ENCODE results near the gene MED13L.

Gene MED13L

DNA sequence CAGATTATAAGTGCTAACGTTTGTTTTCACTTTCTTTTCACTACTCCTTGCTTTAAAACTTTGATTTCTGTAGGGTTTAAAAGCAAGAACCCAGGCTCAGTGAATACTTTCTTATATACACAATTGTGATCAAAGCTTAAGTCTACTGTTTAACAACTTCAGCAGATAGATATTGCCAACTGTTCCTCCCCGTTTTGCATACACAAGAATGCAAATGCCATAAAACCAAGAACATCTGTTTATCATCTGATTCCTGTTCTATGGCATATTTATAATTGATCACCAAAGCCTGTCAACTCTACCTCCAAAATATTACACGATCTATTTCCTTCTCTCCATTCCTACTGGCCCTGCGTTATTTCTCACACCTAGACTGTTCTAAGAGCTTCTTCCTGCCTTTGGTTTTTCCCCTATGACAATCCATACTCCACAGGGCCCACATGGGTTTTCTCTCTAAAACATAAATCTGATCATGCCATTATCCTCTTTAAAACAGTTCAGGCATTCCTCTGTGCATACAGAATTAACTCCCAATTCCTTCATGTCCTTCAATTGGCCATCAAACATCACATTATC, 15.9 kb downstream of the MED13L start:
- peaks cover 33% of the 10 kb centered on the region for H3K4me1 Mint-ChIP-seq (ENCODE audit: low read depth)
- H3K36me3 Mint-ChIP-seq (ENCODE audit: low read depth), result no peaks in the 10 kb centered on the region
- no peaks in the 10 kb centered on the region for H3K9me3 Mint-ChIP-seq
- no peaks in the 10 kb centered on the region for H3K27me3 Mint-ChIP-seq
- H3K27ac Mint-ChIP-seq, result no peak overlapping the region
- H3K4me3 Mint-ChIP-seq, result no peak overlapping the region
- intact Hi-C loops (cut with micrococcal nuclease), result no loop called here

GRCh38 chr12:116259800-116260577, 17.5 kb downstream of the MED13L start:
- Mint-ChIP-seq H3K4me1 (ENCODE audit: low read depth) (peaks cover 33% of the 10 kb centered on the region), H3K4me3 (no peak overlapping the region)
- intact Hi-C loops (cut with micrococcal nuclease), result no loop called here

DNA sequence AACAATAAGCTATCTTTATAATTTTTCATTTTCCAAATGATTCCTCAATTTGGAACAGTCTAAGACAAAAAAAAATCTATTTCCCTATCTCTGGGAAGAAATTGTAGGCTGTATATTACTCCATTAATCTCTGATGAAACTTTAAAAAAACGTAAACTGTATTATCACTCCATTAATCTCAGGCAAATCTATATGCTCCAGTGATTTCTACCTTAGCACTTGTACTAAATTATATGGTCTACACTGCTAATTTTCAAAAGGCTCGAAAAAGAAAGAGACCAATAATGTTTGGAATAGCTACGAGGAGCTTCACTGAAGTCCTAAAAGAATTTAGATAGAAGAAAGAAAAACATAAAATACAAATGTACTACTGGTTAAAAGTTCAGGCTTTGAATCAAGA, 19.7 kb downstream of the MED13L start:
- no peaks in the 10 kb centered on the region for H3K27me3 Mint-ChIP-seq
- intact Hi-C loops (cut with micrococcal nuclease), result no loop called here
- H3K36me3 Mint-ChIP-seq (ENCODE audit: low read depth), result no peaks in the 10 kb centered on the region
- H3K4me1 Mint-ChIP-seq (ENCODE audit: low read depth), result peaks cover 29% of the 10 kb centered on the region
- no peak overlapping the region for H3K4me3 Mint-ChIP-seq
- H3K9me3 Mint-ChIP-seq, result no peaks in the 10 kb centered on the region
- H3K27ac Mint-ChIP-seq, result no peak overlapping the region

More at GRCh38 chr12:116259800-116260577, 17.5 kb downstream of the MED13L start:
- Mint-ChIP-seq H3K27me3 (no peaks in the 10 kb centered on the region), H3K27ac (no peak overlapping the region), H3K9me3 (no peaks in the 10 kb centered on the region), H3K36me3 (ENCODE audit: low read depth) (no peaks in the 10 kb centered on the region)

DNA sequence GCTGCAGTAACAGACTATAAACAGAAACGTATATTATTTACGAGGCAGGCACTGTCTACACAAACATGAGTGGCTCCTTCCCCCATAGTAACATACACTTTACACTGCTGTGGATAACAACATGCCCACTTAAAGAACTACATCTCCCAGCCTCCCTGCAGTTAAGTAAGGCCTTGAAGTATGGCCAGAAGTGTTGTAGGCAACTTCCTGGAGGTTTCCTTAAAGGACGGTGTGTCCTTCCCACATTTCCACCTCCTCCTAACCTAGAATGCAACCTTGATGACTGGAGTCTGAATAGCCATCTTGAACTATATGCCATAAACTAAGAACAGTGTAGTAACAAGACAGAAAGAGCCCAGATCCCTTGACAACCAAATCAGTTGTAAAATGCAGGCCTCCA, 20.3 kb downstream of the MED13L start:
- Mint-ChIP-seq H3K4me1 (ENCODE audit: low read depth) (peaks cover 29% of the 10 kb centered on the region), H3K36me3 (ENCODE audit: low read depth) (no peaks in the 10 kb centered on the region), H3K4me3 (no peak overlapping the region), H3K9me3 (no peaks in the 10 kb centered on the region), H3K27me3 (no peaks in the 10 kb centered on the region), H3K27ac (no peak overlapping the region)
- intact Hi-C loops (cut with micrococcal nuclease), result no loop called here

GRCh38 chr12:116249938-116250337, 27.6 kb downstream of the MED13L start:
- H3K27ac Mint-ChIP-seq, result no peak overlapping the region
- H3K36me3 Mint-ChIP-seq (ENCODE audit: low read depth), result peaks cover 25% of the 10 kb centered on the region
- intact Hi-C loops (cut with micrococcal nuclease), result no loop called here
- H3K9me3 Mint-ChIP-seq, result peaks cover 15% of the 10 kb centered on the region
- no peaks in the 10 kb centered on the region for H3K27me3 Mint-ChIP-seq
- no peak overlapping the region for H3K4me3 Mint-ChIP-seq
- H3K4me1 Mint-ChIP-seq (ENCODE audit: low read depth), result peaks cover 31% of the 10 kb centered on the region

DNA sequence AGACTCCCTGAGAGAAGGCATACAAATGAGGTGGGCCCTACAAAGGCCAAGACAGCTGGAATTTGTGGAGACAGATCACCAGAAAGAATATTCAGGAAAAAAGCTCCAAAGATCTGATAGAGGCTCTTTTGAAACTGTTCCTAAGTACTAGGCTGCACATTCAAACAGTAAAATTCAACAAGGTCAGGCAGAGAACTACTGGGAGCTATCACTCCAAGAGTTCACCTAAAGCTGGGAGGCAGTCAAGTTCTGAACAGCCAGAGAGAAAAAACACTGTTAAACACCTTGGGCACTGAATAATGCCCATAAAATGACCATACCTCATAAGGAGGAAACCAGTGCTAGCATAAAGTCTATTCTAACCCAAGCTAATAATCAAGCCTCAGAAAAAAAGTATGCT, 28.6 kb downstream of the MED13L start:
- H3K9me3 Mint-ChIP-seq, result peaks cover 15% of the 10 kb centered on the region

DNA sequence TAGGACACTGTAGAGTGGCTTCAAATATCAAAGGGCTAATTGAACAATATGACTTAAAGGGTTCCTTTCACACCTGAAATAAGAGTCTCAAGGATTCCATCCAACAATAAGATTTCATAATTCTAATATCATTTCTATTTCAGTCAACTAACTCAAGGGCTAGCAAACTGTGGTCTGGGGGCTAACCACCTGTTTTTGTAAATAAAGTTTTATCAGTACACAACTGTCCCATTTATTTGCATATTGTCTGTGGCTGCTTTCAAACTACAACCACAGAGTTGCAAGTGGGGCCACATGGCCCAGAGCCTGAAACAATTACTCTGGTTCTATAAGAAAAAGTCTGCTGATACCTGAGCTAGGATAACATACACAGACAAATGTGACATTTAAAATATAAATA, 29.1 kb downstream of the MED13L start:
- Mint-ChIP-seq H3K9me3 (peaks cover 15% of the 10 kb centered on the region), H3K36me3 (ENCODE audit: low read depth) (peaks cover 25% of the 10 kb centered on the region), H3K4me1 (ENCODE audit: low read depth) (peaks cover 40% of the 10 kb centered on the region), H3K27me3 (no peaks in the 10 kb centered on the region), H3K27ac (no peak overlapping the region), H3K4me3 (no peak overlapping the region)
- intact Hi-C loops (cut with micrococcal nuclease), result no loop called here

More for the DNA sequence above, 28.6 kb downstream of the MED13L start:
- Mint-ChIP-seq H3K27ac (no peak overlapping the region), H3K4me1 (ENCODE audit: low read depth) (peaks cover 40% of the 10 kb centered on the region), H3K36me3 (ENCODE audit: low read depth) (peaks cover 25% of the 10 kb centered on the region), H3K4me3 (no peak overlapping the region), H3K27me3 (no peaks in the 10 kb centered on the region)
- intact Hi-C loops (cut with micrococcal nuclease), result no loop called here

DNA sequence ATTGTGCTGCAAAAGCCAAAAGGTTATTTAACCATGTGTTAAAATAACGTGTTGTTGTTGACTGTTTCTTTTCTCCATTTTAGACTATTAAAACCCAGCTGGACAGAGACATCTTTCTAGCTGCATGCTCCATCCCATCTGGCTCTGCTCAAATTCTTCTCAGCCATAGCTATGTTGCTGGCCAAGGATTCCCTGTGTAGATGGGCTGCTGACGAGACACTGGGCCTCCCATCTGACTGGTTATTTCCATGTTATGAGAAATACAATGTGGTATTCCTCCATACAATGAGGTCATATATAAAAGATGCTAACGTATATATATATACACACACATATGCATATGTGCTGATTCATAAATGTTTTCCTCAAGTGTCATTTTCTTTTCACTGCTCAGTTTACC, 30.1 kb downstream of the MED13L start:
- Mint-ChIP-seq H3K27ac (no peak overlapping the region), H3K4me3 (no peak overlapping the region), H3K9me3 (peaks cover 15% of the 10 kb centered on the region), H3K36me3 (ENCODE audit: low read depth) (peaks cover 25% of the 10 kb centered on the region), H3K4me1 (ENCODE audit: low read depth) (peaks cover 40% of the 10 kb centered on the region), H3K27me3 (no peaks in the 10 kb centered on the region)
- intact Hi-C loops (cut with micrococcal nuclease), result no loop called here

- Mint-ChIP-seq H3K4me3 (no peak overlapping the region), H3K4me1 (ENCODE audit: low read depth) (peaks cover 40% of the 10 kb centered on the region), H3K27me3 (no peaks in the 10 kb centered on the region), H3K36me3 (ENCODE audit: low read depth) (peaks cover 23% of the 10 kb centered on the region), H3K9me3 (peaks cover 11% of the 10 kb centered on the region), H3K27ac (no peak overlapping the region)
- intact Hi-C loops (cut with micrococcal nuclease), result no loop called here
These were observed 30.9 kb downstream of the MED13L start for GRCh38 chr12:116246490-116247179.

DNA sequence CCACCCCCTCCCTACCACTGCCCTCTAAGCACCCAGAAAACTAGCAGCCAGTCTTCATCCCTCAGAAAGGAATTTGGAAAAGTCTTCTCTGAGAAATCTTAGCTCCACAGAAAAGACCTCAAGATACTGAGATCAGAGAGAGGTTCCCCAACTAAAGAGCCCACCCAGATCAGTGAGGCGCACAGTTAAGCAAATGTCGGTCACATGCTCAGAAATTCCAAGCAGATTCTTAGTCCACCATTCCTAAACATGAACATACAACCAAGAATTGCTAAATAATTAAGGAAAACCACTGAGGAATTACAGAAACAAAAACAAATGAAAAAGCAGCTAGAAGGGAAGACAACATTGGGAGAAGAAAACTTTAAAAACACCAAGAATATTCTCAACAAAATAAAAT, 32.3 kb downstream of the MED13L start:
- Mint-ChIP-seq H3K36me3 (ENCODE audit: low read depth) (peaks cover 11% of the 10 kb centered on the region), H3K4me1 (ENCODE audit: low read depth) (peaks cover 41% of the 10 kb centered on the region), H3K9me3 (no peaks in the 10 kb centered on the region), H3K27me3 (no peaks in the 10 kb centered on the region), H3K27ac (peak overlapping the region; percentile 39), H3K4me3 (no peak overlapping the region)
- intact Hi-C loops (cut with micrococcal nuclease), result no loop called here

DNA sequence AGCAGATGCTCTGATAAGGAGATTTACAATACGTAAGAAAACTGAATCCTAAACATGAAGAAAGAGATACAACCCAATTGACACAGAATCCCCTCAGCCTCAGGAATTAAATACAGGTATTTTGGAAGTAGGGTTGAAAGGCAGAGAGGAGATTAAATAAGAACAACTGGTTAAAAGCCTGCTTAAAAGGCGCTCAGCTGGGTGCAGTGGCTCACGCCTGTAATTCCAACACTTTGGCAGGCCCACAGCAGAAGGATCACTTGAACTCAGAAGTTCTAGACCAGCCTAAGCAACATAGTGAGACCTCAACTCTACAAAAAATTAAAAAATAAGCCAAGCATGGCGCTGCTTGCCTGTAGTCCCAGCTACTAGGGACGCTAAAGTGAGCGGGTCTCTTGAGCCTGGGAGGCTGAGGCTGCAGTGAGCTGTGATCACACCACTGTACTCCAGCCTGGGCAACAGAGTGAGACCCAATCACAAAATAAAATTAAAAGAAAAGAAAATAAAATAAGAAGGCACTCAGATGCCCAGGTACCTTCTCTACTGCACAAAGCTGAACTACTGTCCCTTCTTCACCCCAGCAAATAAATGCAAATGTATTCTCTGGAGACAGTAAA, 32.9 kb downstream of the MED13L start:
- intact Hi-C loops (cut with micrococcal nuclease), result no loop called here
- no peaks in the 10 kb centered on the region for H3K27me3 Mint-ChIP-seq
- H3K4me3 Mint-ChIP-seq, result no peak overlapping the region
- H3K4me1 Mint-ChIP-seq (ENCODE audit: low read depth), result peaks cover 47% of the 10 kb centered on the region
- H3K36me3 Mint-ChIP-seq (ENCODE audit: low read depth), result peaks cover 5% of the 10 kb centered on the region
- H3K27ac Mint-ChIP-seq, result no peak overlapping the region
- no peaks in the 10 kb centered on the region for H3K9me3 Mint-ChIP-seq

- H3K4me1 Mint-ChIP-seq (ENCODE audit: low read depth), result peaks cover 45% of the 10 kb centered on the region
- no peaks in the 10 kb centered on the region for H3K27me3 Mint-ChIP-seq
- H3K36me3 Mint-ChIP-seq (ENCODE audit: low read depth), result no peaks in the 10 kb centered on the region
- H3K4me3 Mint-ChIP-seq, result no peak overlapping the region
- H3K27ac Mint-ChIP-seq, result no peak overlapping the region
- no peaks in the 10 kb centered on the region for H3K9me3 Mint-ChIP-seq
- intact Hi-C loops (cut with micrococcal nuclease), result no loop called here
These were observed 33.5 kb downstream of the MED13L start for GRCh38 chr12:116244001-116244400.

GRCh38 chr12:116242740-116243139, 34.8 kb downstream of the MED13L start:
- H3K36me3 Mint-ChIP-seq (ENCODE audit: low read depth), result no peaks in the 10 kb centered on the region
- no peaks in the 10 kb centered on the region for H3K27me3 Mint-ChIP-seq
- H3K4me1 Mint-ChIP-seq (ENCODE audit: low read depth), result peaks cover 41% of the 10 kb centered on the region
- H3K4me3 Mint-ChIP-seq, result no peak overlapping the region
- H3K9me3 Mint-ChIP-seq, result no peaks in the 10 kb centered on the region
- no peak overlapping the region for H3K27ac Mint-ChIP-seq
- intact Hi-C loops (cut with micrococcal nuclease), result no loop called here

DNA sequence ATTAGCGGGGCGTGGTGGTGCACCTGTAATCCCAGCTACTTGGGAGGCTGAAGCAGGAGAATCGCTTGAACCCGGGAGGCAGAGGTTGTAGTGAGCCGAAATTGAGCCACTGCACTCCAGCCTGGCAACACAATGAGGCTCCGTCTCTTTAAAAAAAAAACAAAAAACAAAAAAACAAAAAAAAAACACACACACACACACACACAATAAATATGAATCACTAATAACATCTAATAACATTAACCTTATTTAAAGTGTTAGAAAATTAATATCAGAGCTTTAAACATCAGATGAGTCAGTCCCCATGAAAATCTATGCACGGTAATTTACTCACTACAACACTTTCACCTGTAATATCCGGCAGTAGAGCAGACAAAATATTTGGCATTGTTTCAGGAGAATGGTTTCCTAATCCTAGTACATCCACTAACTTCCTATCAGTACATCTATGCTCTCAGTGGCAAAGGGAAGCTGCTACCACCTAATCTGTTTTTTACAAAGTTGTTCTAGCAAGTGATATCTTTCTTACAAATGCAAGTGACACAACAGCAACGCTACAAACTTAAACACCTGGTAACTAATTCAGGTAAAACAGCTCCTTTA, 36.2 kb downstream of the MED13L start:
- no peaks in the 10 kb centered on the region for H3K27me3 Mint-ChIP-seq
- H3K4me3 Mint-ChIP-seq, result no peak overlapping the region
- H3K27ac Mint-ChIP-seq, result no peak overlapping the region
- peaks cover 12% of the 10 kb centered on the region for H3K36me3 Mint-ChIP-seq (ENCODE audit: low read depth)
- H3K9me3 Mint-ChIP-seq, result no peaks in the 10 kb centered on the region
- intact Hi-C loops (cut with micrococcal nuclease), result no loop called here
- H3K4me1 Mint-ChIP-seq (ENCODE audit: low read depth), result peaks cover 43% of the 10 kb centered on the region
